GM12891 (cell line): Measurements from ENCODE around the gene MAMSTR.

Source experiments
- DNase-seq: peaks from one replicate; pipeline ENCODE4 v3.0.0; 2011; ENCODE audit warnings: low spot score; ENCODE audit not compliant: insufficient read length
- FAIRE-seq: peaks from 2 replicates; lab custom pipeline; 2011; peaks lifted over from hg19 to GRCh38; lab: Jason Lieb, UNC
- PAX5 ChIP-seq: IDR thresholded peaks from 2 replicates; pipeline ENCODE4 v1.6.1; 2011; ENCODE audit warnings: low read length, moderate library complexity, mild to moderate bottlenecking; ENCODE audit not compliant: insufficient read depth, severe bottlenecking
- POLR2A ChIP-seq: IDR thresholded peaks from 2 replicates; pipeline ENCODE4 v1.6.1; 2011; ENCODE audit warnings: low read depth, low read length, control low read depth
- POLR2AphosphoS5 ChIP-seq: IDR thresholded peaks from 2 replicates; pipeline ENCODE4 v1.6.1; 2011; ENCODE audit warnings: low read depth, low read length, control low read depth
- POU2F2 ChIP-seq: IDR thresholded peaks from 2 replicates; pipeline ENCODE4 v1.6.1; 2011; ENCODE audit warnings: low read depth, mild to moderate bottlenecking, control low read depth, low read length, moderate library complexity
- SPI1 ChIP-seq: IDR thresholded peaks from 2 replicates; pipeline ENCODE4 v1.6.1; 2011; ENCODE audit warnings: low read depth, low read length, control low read depth
- TAF1 ChIP-seq: IDR thresholded peaks from 2 replicates; pipeline ENCODE4 v1.6.1; 2011; ENCODE audit warnings: low read depth, low read length, control low read depth

The MAMSTR gene

GRCh38 chr19:48664476-48664875 is 55.0 kb downstream of the MAMSTR start:
- DNase-seq (no peak), FAIRE-seq (no peak)
- TF ChIP-seq POU2F2 (no peak), TAF1 (no peak), POLR2AphosphoS5 (no peak), SPI1 (no peak), POLR2A (no peak), PAX5 (no peak)

- DNase-seq (no peak), FAIRE-seq (no peak)
- TF ChIP-seq TAF1, result no peak
- no peak for TF ChIP-seq POLR2A
- TF ChIP-seq PAX5, result no peak
- no peak for TF ChIP-seq POLR2AphosphoS5
- no peak for TF ChIP-seq POU2F2
- TF ChIP-seq SPI1, result no peak
Observed at GRCh38 chr19:48663667-48664066, 55.9 kb downstream of the MAMSTR start.
